WERI-Rb-1 (cell line): ENCODE data around the gene TKT.
A peak's percentile ranks its signal among the peaks of the same experiment; 100 is the strongest.

Experiments
- DNase-seq: peaks from one replicate; pipeline ENCODE4 v3.0.0-alpha.2; 2020
- H3K27ac ChIP-seq: fragments of 250-450 bp; sonication (Bioruptor Pico); 2 replicates; pipeline ENCODE4 v1.5.1; 2020; ENCODE audit warnings: mild to moderate bottlenecking, moderate library complexity
- H3K27me3 ChIP-seq: fragments of 250-450 bp; sonication (Bioruptor Pico); 2 replicates; pipeline ENCODE4 v1.5.1; 2021; ENCODE audit warnings: mild to moderate bottlenecking, low read depth, moderate library complexity; ENCODE audit not compliant: insufficient read depth, severe bottlenecking
- H3K36me3 ChIP-seq: fragments of 250-450 bp; sonication (Bioruptor Pico); 2 replicates; pipeline ENCODE4 v1.5.1; 2020; ENCODE audit warnings: mild to moderate bottlenecking, moderate library complexity
- H3K4me3 ChIP-seq: 2 replicates; pipeline ENCODE4 v1.5.1; 2011; ENCODE audit warnings: low read depth, mild to moderate bottlenecking, control low read depth, low read length
- H3K9me3 ChIP-seq: fragments of 250-450 bp; sonication (Bioruptor Pico); 2 replicates; pipeline ENCODE4 v1.5.1; 2021; ENCODE audit warnings: mild to moderate bottlenecking, moderate library complexity; ENCODE audit not compliant: severe bottlenecking
- CTCF ChIP-seq: IDR thresholded peaks from 2 replicates; pipeline ENCODE4 v1.5.1; 2011; ENCODE audit warnings: low read depth, mild to moderate bottlenecking, control low read depth, inconsistent platforms, low read length

TKT gene

GRCh38 chr3:53219895-53220483 lies 35.8 kb downstream of the TKT start:
- no peak overlapping the region for H3K27ac ChIP-seq
- peaks cover 23% of the 10 kb centered on the region for H3K36me3 ChIP-seq
- peak; percentile 90 for DNase-seq
- TF ChIP-seq CTCF, result peak; percentile 97
- no peak overlapping the region for H3K4me3 ChIP-seq
- no peaks in the 10 kb centered on the region for H3K27me3 ChIP-seq
- H3K9me3 ChIP-seq, result no peaks in the 10 kb centered on the region

GRCh38 chr3:53218131-53218530 lies 37.7 kb downstream of the TKT start:
- Histone ChIP-seq H3K27ac (no peak overlapping the region), H3K36me3 (peaks cover 6% of the 10 kb centered on the region), H3K27me3 (no peaks in the 10 kb centered on the region), H3K4me3 (no peak overlapping the region), H3K9me3 (no peaks in the 10 kb centered on the region)
- DNase-seq, result no peak
- TF ChIP-seq CTCF, result no peak

- H3K4me3 ChIP-seq, result no peak overlapping the region
- no peaks in the 10 kb centered on the region for H3K27me3 ChIP-seq
- no peak for TF ChIP-seq CTCF
- DNase-seq, result no peak
- H3K9me3 ChIP-seq, result no peaks in the 10 kb centered on the region
- no peaks in the 10 kb centered on the region for H3K36me3 ChIP-seq
- no peak overlapping the region for H3K27ac ChIP-seq
These were observed 38.6 kb downstream of the TKT start for GRCh38 chr3:53217175-53217574.

GRCh38 chr3:53216723-53217122 lies 39.1 kb downstream of the TKT start:
- Histone ChIP-seq H3K4me3 (no peak overlapping the region), H3K9me3 (no peaks in the 10 kb centered on the region), H3K27ac (no peak overlapping the region), H3K36me3 (no peaks in the 10 kb centered on the region), H3K27me3 (no peaks in the 10 kb centered on the region)
- no peak for TF ChIP-seq CTCF
- DNase-seq, result peak; percentile 62

- no peak for TF ChIP-seq CTCF
- H3K36me3 ChIP-seq, result no peaks in the 10 kb centered on the region
- H3K27me3 ChIP-seq, result no peaks in the 10 kb centered on the region
- no peak overlapping the region for H3K27ac ChIP-seq
- no peak for DNase-seq
- H3K9me3 ChIP-seq, result no peaks in the 10 kb centered on the region
- H3K4me3 ChIP-seq, result no peak overlapping the region
These were observed 40.0 kb downstream of the TKT start for GRCh38 chr3:53215816-53216215.

- Histone ChIP-seq H3K4me3 (no peak overlapping the region), H3K9me3 (no peaks in the 10 kb centered on the region), H3K36me3 (no peaks in the 10 kb centered on the region), H3K27ac (no peak overlapping the region), H3K27me3 (no peaks in the 10 kb centered on the region)
- no peak for TF ChIP-seq CTCF
- DNase-seq, result no peak
These were observed 42.5 kb downstream of the TKT start for GRCh38 chr3:53213276-53213675.
